Fibroblast of the aortic adventitia (primary cell): ENCODE measurements around the gene EVC2. TPM values are rescaled to one million over a fixed set of nuclear protein-coding genes. Genes with fewer than 3 reads are reported as not detected.

Experiments used
- DNase-seq: peaks from one replicate; pipeline ENCODE4 v3.0.0-alpha.2; 2010; ENCODE audit warnings: low read depth
- H3K4me3 ChIP-seq: 2 replicates; pipeline ENCODE4 v1.5.1; 2011; ENCODE audit warnings: low read depth, mild to moderate bottlenecking, control low read depth, low read length, moderate library complexity
- total RNA-seq: library from RNA; depleted of rRNA; stranded (reverse); fragments of >200 nt; gene quantifications from 2 replicates; pipeline ENCODE4 v1.2.3, GENCODE V29; 2012; ENCODE audit warnings: low replicate concordance
- TF ChIP-seq, protein P1 (sequence below): IDR thresholded peaks from 2 replicates; pipeline ENCODE4 v1.5.1; 2011; ENCODE audit warnings: mild to moderate bottlenecking, low read length, control low read depth, inconsistent platforms; ENCODE audit not compliant: insufficient read depth

Gene EVC2
- total RNA-seq, 1 donor = 15.5 TPM

DNA sequence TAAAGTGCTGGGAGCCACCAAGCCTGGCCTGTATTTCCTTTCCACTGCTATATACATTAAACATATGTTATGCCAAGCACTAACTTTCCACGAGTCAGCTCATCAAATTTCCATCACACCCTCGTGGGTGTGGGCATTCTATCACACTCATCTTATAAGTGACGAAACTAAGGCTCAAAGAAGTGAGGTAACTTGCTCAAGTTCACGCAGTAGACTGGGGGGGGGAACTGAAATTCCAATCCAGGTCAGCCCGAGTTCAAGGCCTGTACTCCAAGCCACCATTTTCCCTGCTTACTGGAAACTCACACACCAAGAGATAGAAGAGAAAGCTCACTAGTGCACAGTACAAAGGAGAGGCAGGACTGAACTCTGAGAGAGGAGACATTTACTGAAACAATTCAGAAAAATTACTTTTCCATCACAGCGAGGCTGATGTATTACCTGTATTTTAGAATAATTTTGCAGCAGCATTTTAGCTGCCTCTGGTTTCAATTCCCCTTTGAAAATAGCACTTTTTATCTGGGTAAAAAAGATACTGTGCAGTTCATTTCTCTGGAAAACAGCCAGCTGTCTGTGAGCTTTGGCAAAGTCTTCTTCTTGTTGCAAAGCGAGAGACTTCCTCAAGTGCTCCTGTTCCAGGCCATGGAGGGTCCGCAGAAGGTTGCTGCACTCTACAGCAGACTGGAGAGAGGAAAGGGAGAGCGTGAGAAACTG is 76.8 kb downstream of the EVC2 start:
- TF ChIP-seq, protein P1, sequence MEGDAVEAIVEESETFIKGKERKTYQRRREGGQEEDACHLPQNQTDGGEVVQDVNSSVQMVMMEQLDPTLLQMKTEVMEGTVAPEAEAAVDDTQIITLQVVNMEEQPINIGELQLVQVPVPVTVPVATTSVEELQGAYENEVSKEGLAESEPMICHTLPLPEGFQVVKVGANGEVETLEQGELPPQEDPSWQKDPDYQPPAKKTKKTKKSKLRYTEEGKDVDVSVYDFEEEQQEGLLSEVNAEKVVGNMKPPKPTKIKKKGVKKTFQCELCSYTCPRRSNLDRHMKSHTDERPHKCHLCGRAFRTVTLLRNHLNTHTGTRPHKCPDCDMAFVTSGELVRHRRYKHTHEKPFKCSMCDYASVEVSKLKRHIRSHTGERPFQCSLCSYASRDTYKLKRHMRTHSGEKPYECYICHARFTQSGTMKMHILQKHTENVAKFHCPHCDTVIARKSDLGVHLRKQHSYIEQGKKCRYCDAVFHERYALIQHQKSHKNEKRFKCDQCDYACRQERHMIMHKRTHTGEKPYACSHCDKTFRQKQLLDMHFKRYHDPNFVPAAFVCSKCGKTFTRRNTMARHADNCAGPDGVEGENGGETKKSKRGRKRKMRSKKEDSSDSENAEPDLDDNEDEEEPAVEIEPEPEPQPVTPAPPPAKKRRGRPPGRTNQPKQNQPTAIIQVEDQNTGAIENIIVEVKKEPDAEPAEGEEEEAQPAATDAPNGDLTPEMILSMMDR = no peak
- no peak overlapping the region for H3K4me3 ChIP-seq

DNA sequence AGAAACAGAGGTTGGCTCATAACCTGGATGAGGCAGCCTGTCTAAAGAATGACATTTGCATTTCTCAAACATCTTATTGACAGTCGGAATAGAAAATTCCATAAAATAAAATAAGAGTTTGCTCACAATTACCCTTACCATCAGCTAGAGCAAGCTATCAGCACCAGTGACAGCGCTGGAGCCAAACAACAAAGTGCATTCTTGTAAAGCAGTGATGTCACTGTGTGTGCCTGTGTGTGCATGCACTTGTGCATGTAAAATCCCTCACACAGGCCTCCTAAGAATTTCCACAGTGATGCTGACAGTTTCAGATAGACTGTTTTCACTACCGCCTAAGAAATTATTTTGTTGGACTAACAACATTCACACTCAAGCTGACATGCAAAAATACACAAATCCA is 77.6 kb downstream of the EVC2 start:
- TF ChIP-seq, protein P1 = no peak
- no peak overlapping the region for H3K4me3 ChIP-seq
- DNase-seq = no peak

More for the DNA sequence above, 76.8 kb downstream of the EVC2 start:
- DNase-seq = peak; percentile 14

DNA sequence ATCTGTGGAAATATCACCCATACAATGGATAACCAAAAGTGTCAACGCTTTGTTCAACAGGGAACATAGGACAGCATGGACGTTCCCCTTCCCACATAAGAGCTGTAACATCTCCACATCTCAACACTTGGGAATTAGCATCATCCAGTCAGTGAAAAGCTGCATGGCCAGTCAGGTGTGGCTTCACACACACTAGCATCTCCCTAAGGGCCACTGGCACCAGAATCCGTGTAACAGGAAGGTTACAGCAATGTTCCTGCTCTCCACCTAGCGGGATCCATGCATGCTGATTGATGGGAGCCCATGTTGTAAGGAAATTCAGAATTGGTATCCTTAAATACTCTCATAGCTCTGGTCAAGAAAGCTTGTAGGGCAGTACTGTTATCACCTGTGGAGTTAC is 78.8 kb downstream of the EVC2 start:
- TF ChIP-seq, protein P1 = no peak
- DNase-seq = no peak
- no peak overlapping the region for H3K4me3 ChIP-seq

DNA sequence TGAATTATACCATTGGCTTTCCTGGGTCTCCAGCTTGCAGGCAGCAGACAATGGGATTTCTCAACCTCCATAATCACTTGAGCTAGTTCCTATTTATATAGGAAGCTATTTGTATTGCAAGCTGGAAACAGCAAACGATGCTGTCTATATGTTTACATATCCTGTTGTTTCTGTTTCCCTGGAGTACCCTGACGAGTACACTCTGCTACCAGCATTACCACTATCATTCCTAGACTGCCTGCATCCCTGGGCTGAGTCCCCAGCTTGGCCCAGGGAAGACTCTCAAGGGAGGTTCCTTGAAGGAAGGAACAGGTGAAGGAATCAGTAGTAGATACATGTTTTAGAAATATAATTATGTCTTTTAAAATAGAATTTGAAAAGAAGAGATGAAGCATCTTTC is 81.4 kb downstream of the EVC2 start:
- no peak for DNase-seq
- TF ChIP-seq, protein P1 = no peak
- H3K4me3 ChIP-seq = no peak overlapping the region

DNA sequence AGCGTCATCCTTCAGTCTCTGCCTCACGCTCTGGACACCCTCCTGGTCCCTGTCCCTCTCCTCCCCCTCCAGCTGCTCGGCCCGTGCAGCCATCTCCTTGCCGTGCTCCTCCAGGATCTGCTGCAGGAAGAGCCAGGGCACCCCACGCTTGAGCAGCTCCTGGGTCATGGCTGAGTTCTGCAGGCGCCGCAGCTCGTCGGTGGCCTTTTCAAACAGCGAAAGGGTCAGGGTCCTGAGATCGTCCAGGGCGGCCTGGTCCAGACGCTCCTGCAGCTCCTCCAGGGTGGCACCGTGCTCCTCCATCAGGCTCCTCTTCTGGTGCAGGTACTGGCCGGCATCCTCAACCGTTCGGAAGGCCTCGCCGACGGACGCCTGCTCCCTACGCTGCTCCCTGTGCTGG is 85.8 kb downstream of the EVC2 start:
- TF ChIP-seq, protein P1 = no peak
- no peak for DNase-seq

DNA sequence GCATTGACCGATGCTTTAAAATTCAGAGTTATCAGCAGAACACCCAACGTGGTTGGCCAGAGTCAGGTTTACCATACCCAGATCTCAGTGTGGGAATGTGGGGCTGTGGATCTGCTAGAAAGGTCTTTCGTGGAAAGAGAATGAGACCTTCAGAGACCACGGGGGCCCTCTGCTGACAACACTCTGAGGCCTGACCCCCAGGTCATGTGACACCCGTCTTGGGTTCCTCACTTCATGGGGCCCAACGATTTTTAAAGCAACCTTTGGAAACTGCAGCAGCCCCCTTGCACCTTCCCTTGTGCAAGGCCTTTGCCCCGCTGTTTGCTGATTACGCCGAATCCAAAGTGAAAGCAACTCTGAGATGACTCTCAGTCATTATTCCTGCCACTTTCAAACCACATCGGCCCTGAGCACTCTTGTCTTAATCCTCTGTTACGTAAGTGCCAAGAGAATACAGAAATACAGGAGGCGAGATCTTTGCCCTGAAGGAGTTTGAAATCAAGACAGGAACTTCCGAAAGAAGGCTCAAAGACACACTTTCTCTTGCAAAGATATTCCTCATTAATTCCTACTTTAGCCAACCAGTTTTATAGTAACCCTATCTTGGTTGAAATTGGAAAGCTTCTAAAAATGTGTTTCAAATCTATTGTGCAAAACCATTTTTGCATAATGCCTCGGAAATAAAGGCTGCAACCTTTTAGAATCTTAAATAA is 88.3 kb downstream of the EVC2 start:
- DNase-seq = peak; percentile 45
- no peak overlapping the region for H3K4me3 ChIP-seq

More for the DNA sequence above, 85.8 kb downstream of the EVC2 start:
- no peak overlapping the region for H3K4me3 ChIP-seq

More for the DNA sequence above, 88.3 kb downstream of the EVC2 start:
- TF ChIP-seq, protein P1 = no peak
